Astrocyte of the spinal cord (primary cell): Measurements from ENCODE around the gene C3orf22.

Source experiments
- DNase-seq: peaks from one replicate; pipeline ENCODE4 v3.0.0; 2011; ENCODE audit warnings: low read depth, low spot score
- H3K4me3 ChIP-seq: 2 replicates; pipeline ENCODE4 v1.5.1; 2011; ENCODE audit warnings: low read depth, mild to moderate bottlenecking, low read length, moderate library complexity
- CTCF ChIP-seq: IDR thresholded peaks from 2 replicates; pipeline ENCODE4 v1.5.1; 2012; ENCODE audit warnings: low read depth, mild to moderate bottlenecking, low read length, inconsistent platforms
- in situ Hi-C: cut with HindIII; loops from 2 replicates; pipeline ENCODE4 v1.10.0; 2017; ENCODE audit warnings: low sequenced_read_pairs

C3orf22 gene

GRCh38 chr3:126524429-126524988 is 34.2 kb downstream of the C3orf22 start:
- H3K4me3 ChIP-seq = peak overlapping the region; percentile 18
- TF ChIP-seq CTCF = no peak
- in situ Hi-C loops = no loop called here
- DNase-seq = no peak

- peak; percentile 8 for DNase-seq
- peak within 1 kb of the TSS; percentile 18 for H3K4me3 ChIP-seq
- in situ Hi-C loops = no loop called here
- TF ChIP-seq CTCF = no peak
These were observed 34.8 kb downstream of the C3orf22 start, which contains the start of gene CHST13 for GRCh38 chr3:126523745-126524428. CHST13 (plus strand) TSS chr3:126524155; CDS start chr3:126524333, 178 bp downstream.

DNA sequence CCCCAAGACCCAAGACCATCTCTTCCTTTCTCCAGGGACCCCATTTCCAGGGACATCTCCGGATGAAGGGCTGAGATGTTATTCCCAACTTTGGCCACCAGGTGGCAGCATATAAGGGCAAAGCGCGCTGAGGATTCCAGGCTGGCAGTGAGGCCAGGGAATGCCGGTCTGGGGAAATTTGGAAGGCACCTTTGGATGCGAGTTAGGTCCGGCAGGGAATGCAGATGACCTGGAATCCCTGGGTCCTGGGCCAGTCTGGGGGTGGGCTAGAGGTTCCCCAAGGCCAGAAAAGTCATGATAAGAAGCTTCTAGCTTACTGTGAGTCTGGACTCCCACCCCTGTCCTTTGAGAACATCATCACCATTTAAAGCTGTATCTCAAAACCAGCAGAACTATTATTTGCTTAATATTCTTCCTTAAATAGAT is 36.4 kb downstream of the C3orf22 start:
- DNase-seq = peak; percentile 40
- peak; percentile 90 for TF ChIP-seq CTCF
- in situ Hi-C loops = no loop called here
- no peak overlapping the region for H3K4me3 ChIP-seq

DNA sequence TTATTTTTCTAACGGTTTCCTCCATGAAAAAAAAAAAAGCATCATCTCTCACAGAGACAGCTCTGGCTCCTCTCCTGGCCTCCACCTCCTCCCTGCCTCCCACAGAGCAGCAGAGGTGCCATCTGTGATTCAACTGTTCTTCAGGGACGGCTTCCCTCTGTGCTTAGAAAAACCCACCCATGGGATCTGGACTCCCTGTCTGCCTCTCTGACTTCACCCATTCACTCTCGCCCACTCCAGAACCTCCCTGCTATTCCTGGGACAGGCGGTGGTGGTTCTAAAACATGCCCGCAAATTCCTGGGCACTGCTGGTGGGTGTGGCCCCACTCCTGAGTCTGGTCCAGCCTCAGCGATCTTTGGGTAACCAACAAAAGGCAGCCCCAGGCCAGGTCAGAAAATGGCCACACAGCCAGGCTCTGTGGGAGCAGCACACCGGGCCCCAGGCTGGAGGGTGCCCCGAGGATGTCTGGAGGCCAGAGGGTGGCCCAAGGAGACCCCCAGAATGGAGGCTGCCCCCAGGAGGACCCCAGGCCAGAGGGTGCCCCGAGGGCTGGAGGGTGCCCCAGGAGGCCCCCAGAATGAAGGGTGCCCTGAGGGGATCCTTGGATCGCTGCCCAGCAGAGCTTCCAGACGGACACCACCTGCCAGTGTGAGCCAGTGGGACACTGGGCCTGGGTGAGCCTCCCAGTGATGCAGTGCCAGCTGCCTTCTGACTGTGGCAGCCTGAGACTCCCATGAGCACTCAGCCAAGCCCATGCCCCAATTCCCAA is 37.4 kb downstream of the C3orf22 start:
- in situ Hi-C loops = no loop called here
- H3K4me3 ChIP-seq = no peak overlapping the region
- DNase-seq = no peak
- TF ChIP-seq CTCF = no peak

DNA sequence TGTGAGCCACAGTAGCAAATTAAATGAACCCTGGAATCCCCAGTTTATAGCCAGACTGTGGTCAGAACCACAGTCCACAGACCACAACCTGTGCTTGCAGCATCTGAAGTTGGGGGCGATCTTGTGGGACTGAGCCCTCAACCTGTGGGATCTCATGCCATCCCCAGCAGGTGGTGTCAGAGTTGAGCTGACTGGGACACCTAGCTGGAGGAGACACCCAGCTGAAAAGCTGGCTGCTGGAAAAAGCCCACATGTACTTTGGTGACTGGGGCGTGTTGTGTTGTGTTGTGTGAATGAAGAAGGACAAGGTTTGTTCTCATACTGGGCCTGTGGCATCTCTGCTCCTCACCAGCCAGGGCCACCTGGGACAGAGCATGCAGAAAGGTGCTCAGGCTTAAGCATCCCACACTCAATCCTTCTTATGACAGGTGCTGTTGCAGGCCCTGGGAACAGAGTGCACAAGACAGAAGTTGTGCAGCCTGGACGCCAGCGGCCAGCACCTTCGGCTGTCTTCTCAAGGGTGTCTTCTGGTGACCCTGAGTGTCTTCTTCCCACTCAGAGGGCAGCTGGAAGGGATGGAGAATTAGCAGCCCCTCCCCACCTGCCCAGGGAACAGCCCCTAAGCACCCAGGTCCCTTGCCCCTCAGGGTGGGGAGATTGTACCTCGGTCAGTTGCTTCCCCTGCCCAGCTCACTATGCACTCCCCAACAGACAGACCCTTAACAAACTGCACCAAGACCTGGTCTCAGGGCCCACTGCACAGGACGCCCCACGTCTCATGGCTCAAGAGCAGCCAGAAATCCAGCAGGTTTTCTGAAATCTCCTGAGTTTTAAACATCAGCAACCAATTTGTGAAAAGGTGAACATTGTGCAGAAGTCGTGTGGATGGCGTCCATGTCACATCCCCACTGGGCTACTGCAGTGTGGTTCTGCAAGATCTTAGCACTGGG is 39.0 kb downstream of the C3orf22 start:
- DNase-seq = no peak
- in situ Hi-C loops = no loop called here
- no peak for TF ChIP-seq CTCF
- no peak overlapping the region for H3K4me3 ChIP-seq

DNA sequence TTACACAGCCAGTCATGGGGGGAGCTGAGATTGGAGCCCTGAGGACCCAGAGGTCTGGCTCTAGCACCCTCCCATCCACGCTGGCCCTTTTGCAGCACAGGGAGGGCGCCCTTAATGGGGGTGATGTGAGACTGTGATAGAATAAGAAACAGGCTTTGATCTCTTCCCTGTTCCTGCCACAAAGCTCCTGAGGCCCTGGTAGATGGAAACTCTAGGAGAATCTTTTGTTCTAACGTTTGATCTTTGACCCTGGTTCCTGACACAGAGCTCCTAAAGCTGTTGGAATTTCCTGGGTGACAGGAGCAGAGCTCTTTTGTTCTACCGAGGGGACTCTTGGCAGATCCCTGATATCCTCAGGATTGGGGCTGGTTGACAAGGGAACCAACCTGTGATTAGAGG is 40.0 kb downstream of the C3orf22 start:
- H3K4me3 ChIP-seq = no peak overlapping the region
- TF ChIP-seq CTCF = no peak
- in situ Hi-C loops = no loop called here
- no peak for DNase-seq
